GM12891 (cell line): Measurements from ENCODE around the gene IQCK.

Experiments
- PAX5 ChIP-seq: IDR thresholded peaks from 2 replicates; pipeline ENCODE4 v1.6.1; 2011; ENCODE audit warnings: low read length, moderate library complexity, mild to moderate bottlenecking; ENCODE audit not compliant: insufficient read depth, severe bottlenecking
- POLR2A ChIP-seq: IDR thresholded peaks from 2 replicates; pipeline ENCODE4 v1.6.1; 2011; ENCODE audit warnings: low read depth, low read length, control low read depth
- POLR2AphosphoS5 ChIP-seq: IDR thresholded peaks from 2 replicates; pipeline ENCODE4 v1.6.1; 2011; ENCODE audit warnings: low read depth, low read length, control low read depth
- POU2F2 ChIP-seq: IDR thresholded peaks from 2 replicates; pipeline ENCODE4 v1.6.1; 2011; ENCODE audit warnings: low read depth, mild to moderate bottlenecking, control low read depth, low read length, moderate library complexity
- SPI1 ChIP-seq: IDR thresholded peaks from 2 replicates; pipeline ENCODE4 v1.6.1; 2011; ENCODE audit warnings: low read depth, low read length, control low read depth
- TAF1 ChIP-seq: IDR thresholded peaks from 2 replicates; pipeline ENCODE4 v1.6.1; 2011; ENCODE audit warnings: low read depth, low read length, control low read depth

GRCh38 chr16:19835968-19836421 lies 117.9 kb downstream of the IQCK start:
- no peak for TF ChIP-seq TAF1
- TF ChIP-seq POLR2A: no peak
- TF ChIP-seq POLR2AphosphoS5: no peak
- TF ChIP-seq POU2F2: no peak
- TF ChIP-seq SPI1: no peak
- TF ChIP-seq PAX5: no peak
